HFF-Myc (cell line): ENCODE measurements around the gene ACTN4.
"Not testable (repeated sequence)": the region's sequence is repeated elsewhere in the genome, so short reads cannot be mapped to it uniquely, and the experiment has no call there.

Source experiments
- DNase-seq: peaks from one replicate; pipeline ENCODE4 v3.0.0-alpha.2; 2011; ENCODE audit warnings: low read depth; ENCODE audit errors: extremely low read depth
- H3K4me3 ChIP-seq: replicated peaks from 2 replicates; pipeline ENCODE4 v1.5.1; 2011; ENCODE audit warnings: low read depth, mild to moderate bottlenecking, control low read depth, low read length
- TF ChIP-seq, protein P1 (sequence below): IDR thresholded peaks from 2 replicates; pipeline ENCODE4 v1.5.1; 2012; ENCODE audit warnings: mild to moderate bottlenecking, low read depth, low read length, control low read depth; ENCODE audit errors: missing control alignments

Gene ACTN4

GRCh38 chr19:38647368-38647965, at the start of gene ACTN4:
ACTN4 (plus strand) TSS chr19:38647649; CDS start chr19:38647746, 97 bp downstream.
- H3K4me3 ChIP-seq, result peak within 1 kb of the TSS; percentile 79
- no peak for DNase-seq
- TF ChIP-seq, protein P1, sequence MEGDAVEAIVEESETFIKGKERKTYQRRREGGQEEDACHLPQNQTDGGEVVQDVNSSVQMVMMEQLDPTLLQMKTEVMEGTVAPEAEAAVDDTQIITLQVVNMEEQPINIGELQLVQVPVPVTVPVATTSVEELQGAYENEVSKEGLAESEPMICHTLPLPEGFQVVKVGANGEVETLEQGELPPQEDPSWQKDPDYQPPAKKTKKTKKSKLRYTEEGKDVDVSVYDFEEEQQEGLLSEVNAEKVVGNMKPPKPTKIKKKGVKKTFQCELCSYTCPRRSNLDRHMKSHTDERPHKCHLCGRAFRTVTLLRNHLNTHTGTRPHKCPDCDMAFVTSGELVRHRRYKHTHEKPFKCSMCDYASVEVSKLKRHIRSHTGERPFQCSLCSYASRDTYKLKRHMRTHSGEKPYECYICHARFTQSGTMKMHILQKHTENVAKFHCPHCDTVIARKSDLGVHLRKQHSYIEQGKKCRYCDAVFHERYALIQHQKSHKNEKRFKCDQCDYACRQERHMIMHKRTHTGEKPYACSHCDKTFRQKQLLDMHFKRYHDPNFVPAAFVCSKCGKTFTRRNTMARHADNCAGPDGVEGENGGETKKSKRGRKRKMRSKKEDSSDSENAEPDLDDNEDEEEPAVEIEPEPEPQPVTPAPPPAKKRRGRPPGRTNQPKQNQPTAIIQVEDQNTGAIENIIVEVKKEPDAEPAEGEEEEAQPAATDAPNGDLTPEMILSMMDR, result no peak

DNA sequence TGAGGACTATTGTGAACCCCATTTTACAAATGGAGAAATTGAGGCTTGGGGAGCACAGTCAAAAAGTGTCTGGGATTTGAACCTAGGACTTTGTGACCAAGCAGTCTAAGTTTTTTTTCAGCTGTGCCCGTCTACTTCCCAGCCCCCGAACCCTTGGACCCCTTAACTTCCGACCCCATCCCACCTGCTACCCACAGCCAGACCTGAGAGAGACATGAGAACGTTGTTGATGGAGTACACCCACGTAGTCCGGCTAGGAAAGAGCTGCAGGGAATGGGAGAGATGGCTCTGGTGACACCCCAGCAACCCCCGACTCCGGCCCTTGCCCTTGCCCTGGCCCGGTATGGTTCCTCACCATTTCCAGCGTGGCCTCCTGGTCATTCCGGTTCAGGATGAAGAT, 47.7 kb upstream of the ACTN4 start:
- no peak for DNase-seq
- H3K4me3 ChIP-seq, result no peak overlapping the region
- TF ChIP-seq, protein P1, result no peak

DNA sequence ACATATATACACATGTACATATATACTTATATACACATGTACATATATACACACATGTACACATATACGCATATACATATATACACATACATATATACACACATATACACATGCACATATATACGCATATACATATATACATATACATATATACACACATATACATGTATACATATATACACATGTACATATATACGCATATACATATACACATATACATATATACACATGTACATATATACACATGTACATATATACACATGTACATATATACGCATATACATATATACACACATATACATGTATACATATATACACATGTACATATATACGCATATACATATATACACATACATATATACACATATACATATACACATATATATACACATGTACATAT, 44.6 kb upstream of the ACTN4 start:
- not testable (repeated sequence) for H3K4me3 ChIP-seq, DNase-seq

GRCh38 chr19:38606131-38606530, 41.3 kb upstream of the ACTN4 start:
- DNase-seq, result no peak
- TF ChIP-seq, protein P1, result no peak
- no peak overlapping the region for H3K4me3 ChIP-seq

DNA sequence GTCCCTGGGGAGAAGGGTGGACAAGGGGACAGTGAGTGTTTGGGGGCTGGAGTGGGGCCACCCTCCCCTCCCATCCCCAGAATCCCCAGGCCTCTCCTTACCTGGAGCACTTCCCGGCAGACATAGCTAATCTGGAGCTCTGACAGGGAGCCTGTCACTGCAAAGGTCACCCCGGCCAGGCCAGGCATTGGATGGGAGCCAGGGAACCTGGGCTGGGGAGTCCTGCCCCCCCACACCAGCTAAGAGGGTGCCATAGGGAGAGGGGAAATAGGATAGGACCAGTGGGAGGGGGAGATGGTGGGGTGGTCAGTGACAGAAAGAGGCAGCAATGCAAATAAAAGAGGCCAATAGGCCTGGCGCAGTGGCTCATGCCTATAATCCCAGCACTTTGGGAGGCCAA, 33.2 kb upstream of the ACTN4 start:
- TF ChIP-seq, protein P1, result no peak
- no peak overlapping the region for H3K4me3 ChIP-seq
- DNase-seq, result no peak

DNA sequence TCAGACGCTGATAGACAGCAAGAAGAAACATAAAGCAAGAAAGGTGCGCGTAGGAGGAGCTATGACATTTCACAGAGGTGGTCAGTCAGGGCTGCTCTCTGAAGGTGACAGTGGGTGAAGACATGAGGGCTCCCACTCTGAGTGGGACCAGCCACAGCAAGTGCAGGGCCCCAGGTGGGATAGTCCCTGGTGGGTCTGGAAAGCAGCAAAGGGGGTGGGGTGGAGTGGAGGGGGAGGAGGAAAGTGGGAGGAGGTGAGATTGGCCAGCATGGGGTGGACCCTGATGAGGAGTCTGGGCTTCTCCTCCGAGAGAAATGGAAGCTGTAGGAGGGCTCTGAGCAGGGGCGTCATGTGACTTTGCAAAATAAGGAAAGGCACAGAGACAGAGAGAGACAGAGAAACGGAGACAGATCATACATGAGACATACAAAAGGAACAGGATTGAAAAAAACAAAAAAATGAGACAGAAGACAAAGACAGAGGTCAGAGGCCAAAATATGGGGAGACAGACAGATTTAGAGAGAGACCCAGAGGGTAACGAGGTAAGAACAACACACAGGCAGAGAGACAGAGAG, 32.4 kb upstream of the ACTN4 start:
- H3K4me3 ChIP-seq, result no peak overlapping the region
- TF ChIP-seq, protein P1, result no peak
- no peak for DNase-seq

GRCh38 chr19:38616265-38616664, 31.2 kb upstream of the ACTN4 start:
- DNase-seq, result no peak
- TF ChIP-seq, protein P1, result no peak
- no peak overlapping the region for H3K4me3 ChIP-seq
